H1 (cell line): ENCODE data around the gene SLC6A19. TPM values are rescaled to one million over a fixed set of nuclear protein-coding genes. Genes with fewer than 3 reads are reported as not detected.

Source experiments
- CTCF ChIA-PET: fragments of 300-600 bp; sonication (Branson Sonifier 250); formaldehyde crosslinking; loops from one replicate; lab custom pipeline; 2021; ENCODE audit not compliant: partially characterized antibody; lab: Charles Lee
- POLR2A ChIA-PET: fragments of 300-600 bp; sonication (Branson Sonifier 250); formaldehyde crosslinking; loops from one replicate; lab custom pipeline; 2021; ENCODE audit warnings: inconsistent platforms; ENCODE audit not compliant: partially characterized antibody; lab: Charles Lee
- DNase-seq, 2 experiments: peaks; one replicate each; pipeline versions ENCODE4 v3.0.0 to v3.0.0-alpha.2; 2010 to 2022; ENCODE audit warnings: low spot score in 2 of 2, low read depth in 1 of 2, mixed read lengths in 1 of 2
- FAIRE-seq: peaks from 2 replicates; lab custom pipeline; 2011; peaks lifted over from hg19 to GRCh38; lab: Jason Lieb, UNC
- H2AFZ ChIP-seq: 2 replicates; pipeline ENCODE4 v1.8.1; 2012; ENCODE audit warnings: low read length, inconsistent platforms
- H2AK5ac ChIP-seq: 2 replicates; pipeline ENCODE4 v1.6.1; 2013; ENCODE audit warnings: low read depth, low read length
- H2BK120ac ChIP-seq: replicated peaks from 2 replicates; pipeline ENCODE3; 2013; ENCODE audit warnings: low read depth, low read length, inconsistent platforms
- H2BK12ac ChIP-seq: 2 replicates; pipeline ENCODE4 v1.6.1; 2013; ENCODE audit warnings: low read depth, low read length
- H2BK15ac ChIP-seq: 2 replicates; pipeline ENCODE4 v1.6.1; 2013; ENCODE audit warnings: low read length
- H2BK20ac ChIP-seq: 2 replicates; pipeline ENCODE4 v1.6.1; 2013; ENCODE audit warnings: low read length
- H2BK5ac ChIP-seq: 2 replicates; pipeline ENCODE4 v1.6.1; 2013; ENCODE audit warnings: low read depth, low read length
- H3K14ac ChIP-seq: 2 replicates; pipeline ENCODE4 v1.6.1; 2013; ENCODE audit warnings: inconsistent platforms; ENCODE audit not compliant: insufficient read length
- H3K18ac ChIP-seq: 2 replicates; pipeline ENCODE4 v1.6.1; 2013; ENCODE audit warnings: low read length; ENCODE audit errors: extremely low read depth
- H3K23ac ChIP-seq: 2 replicates; pipeline ENCODE4 v1.6.1; 2013; ENCODE audit warnings: inconsistent platforms; ENCODE audit not compliant: insufficient read length
- H3K23me2 ChIP-seq: 2 replicates; pipeline ENCODE4 v1.6.1; 2013; ENCODE audit warnings: low read depth, low read length
- H3K27ac ChIP-seq: 2 replicates; pipeline ENCODE4 v1.6.1; 2011; ENCODE audit warnings: low read depth, low read length, inconsistent platforms
- H3K27me3 ChIP-seq, 4 experiments: replicated peaks in 1 of 4; 1 replicate in 1 of 4; 2 replicates in 3 of 4; pipeline versions ENCODE4 v1.6.1 to v1.8.1; 2011 to 2013; ENCODE audit warnings: low read length in 3 of 4, mild to moderate bottlenecking in 3 of 4, inconsistent platforms in 2 of 4, mixed read lengths in 2 of 4, moderate library complexity in 1 of 4; ENCODE audit not compliant: control insufficient read depth in 3 of 4, insufficient read depth in 3 of 4; ENCODE audit errors: extremely low read depth in 1 of 4
- H3K36me3 ChIP-seq, 4 experiments: 2 replicates each; pipeline versions ENCODE4 v1.6.1 to v1.8.1; 2011 to 2013; ENCODE audit warnings: mild to moderate bottlenecking in 4 of 4, low read length in 3 of 4, moderate library complexity in 2 of 4, control low read depth in 1 of 4, inconsistent platforms in 1 of 4; ENCODE audit not compliant: insufficient read depth in 4 of 4, control insufficient read depth in 2 of 4
- H3K4ac ChIP-seq: replicated peaks from 2 replicates; pipeline ENCODE3; 2013; ENCODE audit warnings: low read length, low read depth, mixed read lengths, inconsistent platforms; ENCODE audit not compliant: insufficient read length
- H3K4me1 ChIP-seq, 4 experiments: replicated peaks in 1 of 4; 1 replicate in 1 of 4; 2 replicates in 3 of 4; pipeline versions ENCODE4 v1.6.1 to v1.8.1; 2011 to 2013; ENCODE audit warnings: low read length in 3 of 4, inconsistent platforms in 2 of 4, mixed read lengths in 1 of 4; ENCODE audit not compliant: insufficient read depth in 4 of 4, control insufficient read depth in 3 of 4
- H3K4me2 ChIP-seq, 2 experiments: 2 replicates each; pipeline versions ENCODE4 v1.6.1 to v1.8.1; 2011 to 2013; ENCODE audit warnings: low read depth in 2 of 2, low read length in 2 of 2, control low read depth in 1 of 2, inconsistent platforms in 1 of 2, mild to moderate bottlenecking in 1 of 2; ENCODE audit not compliant: insufficient read depth in 1 of 2
- H3K4me3 ChIP-seq, 4 experiments: fragments of 200-600, 300-600 bp in 1 of 4; sonication (generic), shearing (Covaris generic), sonication (Bioruptor Twin) in 1 of 4; 2 replicates each; pipeline versions ENCODE4 v1.5.1 to v1.8.1; 2011 to 2016; ENCODE audit warnings: low read length in 4 of 4, low read depth in 3 of 4, control low read depth in 2 of 4, inconsistent platforms in 2 of 4, mild to moderate bottlenecking in 2 of 4, mixed read lengths in 1 of 4, moderate library complexity in 1 of 4; ENCODE audit not compliant: insufficient read depth in 2 of 4; ENCODE audit errors: extremely low read depth in 1 of 4
- H3K56ac ChIP-seq: replicated peaks from 2 replicates; pipeline ENCODE3; 2013; ENCODE audit warnings: low read depth, mild to moderate bottlenecking, mixed read lengths, low read length, inconsistent platforms; ENCODE audit not compliant: insufficient read length
- H3K79me1 ChIP-seq: 2 replicates; pipeline ENCODE4 v1.6.1; 2013; ENCODE audit warnings: low read depth, low read length, control low read depth
- H3K79me2 ChIP-seq, 2 experiments: 2 replicates each; pipeline versions ENCODE4 v1.6.1 to v1.8.1; 2012 to 2013; ENCODE audit warnings: low read length in 2 of 2, mild to moderate bottlenecking in 2 of 2, inconsistent platforms in 1 of 2; ENCODE audit not compliant: insufficient read depth in 2 of 2, control insufficient read depth in 1 of 2
- H3K9ac ChIP-seq, 4 experiments: replicated peaks in 1 of 4; 1 replicate in 1 of 4; 2 replicates in 3 of 4; pipeline versions ENCODE4 v1.6.1 to v1.8.1; 2011 to 2013; ENCODE audit warnings: low read depth in 3 of 4, low read length in 3 of 4, control low read depth in 2 of 4, mild to moderate bottlenecking in 2 of 4, moderate library complexity in 2 of 4, inconsistent platforms in 1 of 4; ENCODE audit errors: extremely low read depth in 1 of 4
- H3K9me3 ChIP-seq, 2 experiments: 2 replicates each; pipeline versions ENCODE4 v1.6.1 to v1.8.1; 2012 to 2013; ENCODE audit warnings: mild to moderate bottlenecking in 2 of 2, moderate library complexity in 2 of 2, control low read depth in 1 of 2, inconsistent platforms in 1 of 2, low read depth in 1 of 2, low read length in 1 of 2, mixed read lengths in 1 of 2; ENCODE audit not compliant: insufficient read depth in 2 of 2
- H4K20me1 ChIP-seq, 2 experiments: replicated peaks in 1 of 2; 2 replicates each; pipeline versions ENCODE3 to v1.8.1; 2011 to 2013; ENCODE audit warnings: inconsistent platforms in 2 of 2, low read length in 2 of 2, mild to moderate bottlenecking in 1 of 2; ENCODE audit not compliant: insufficient read depth in 2 of 2, control insufficient read depth in 1 of 2
- H4K5ac ChIP-seq: 2 replicates; pipeline ENCODE4 v1.6.1; 2013; ENCODE audit warnings: low read length, low read depth, mixed read lengths, inconsistent platforms; ENCODE audit not compliant: insufficient read length
- H4K8ac ChIP-seq: 2 replicates; pipeline ENCODE4 v1.8.0; 2013; ENCODE audit warnings: mild to moderate bottlenecking, moderate library complexity, low read length, inconsistent platforms; ENCODE audit not compliant: insufficient read depth; ENCODE audit errors: extremely low read depth
- H4K91ac ChIP-seq: replicated peaks from 2 replicates; pipeline ENCODE3; 2013; ENCODE audit warnings: low read length, mixed read lengths, inconsistent platforms; ENCODE audit not compliant: insufficient read length
- ASH2L ChIP-seq: fragments of 200-600, 300-600 bp; sonication (generic); IDR thresholded peaks from one replicate; pipeline ENCODE4 v1.7.1; 2017; ENCODE audit warnings: low read length
- KDM1A ChIP-seq: fragments of 200-600, 300-600 bp; sonication (generic); IDR thresholded peaks from 2 replicates; pipeline ENCODE4 v1.7.1; 2016; ENCODE audit warnings: mild to moderate bottlenecking, low read length, borderline replicate concordance
- MAFK ChIP-seq: IDR thresholded peaks from 2 replicates; pipeline ENCODE4 v1.6.1; 2012; ENCODE audit warnings: low read depth, mild to moderate bottlenecking, improper control_type of control experiment, low read length
- POLR2A ChIP-seq, 2 experiments: IDR thresholded peaks; 1 replicate in 1 of 2; 2 replicates in 1 of 2; pipeline ENCODE4 v1.6.1; 2011; ENCODE audit warnings: low read depth in 2 of 2, low read length in 2 of 2, mild to moderate bottlenecking in 2 of 2; ENCODE audit errors: control extremely low read depth in 1 of 2
- SIRT6 ChIP-seq: IDR thresholded peaks from one replicate; pipeline ENCODE4 v1.7.1; 2012; ENCODE audit warnings: low read length, inconsistent platforms
- SP1 ChIP-seq: IDR thresholded peaks from 2 replicates; pipeline ENCODE4 v1.6.1; 2011; ENCODE audit warnings: low read depth, low read length
- WGBS, 2 experiments: shearing (Covaris generic) in 1 of 2; methylation state at CpG; one replicate each; pipeline versions ENCODE4 v1.1.6 to v1.1.7; 2013 to 2015; ENCODE audit warnings: low lambda C conversion rate in 2 of 2, mixed read lengths in 2 of 2, inconsistent platforms in 1 of 2, low coverage in 1 of 2, missing lambda C conversion rate in 1 of 2; ENCODE audit not compliant: insufficient replicate concordance in 2 of 2, insufficient coverage in 1 of 2, insufficient read length in 1 of 2; ENCODE audit errors: extremely low coverage in 1 of 2, missing lambda C conversion rate in 1 of 2; 5-methylcytosine and 5-hydroxymethylcytosine counted together
- polyA plus RNA-seq, 7 experiments: library from polyadenylated mRNA; depleted of rRNA in 3 of 7; stranded (reverse) in 5 of 7; unstranded in 2 of 7; fragments of >200 nt in 5 of 7; fragments of 200-250 nt in 2 of 7; gene quantifications; 1 replicate in 5 of 7; 2 replicates in 1 of 7; 4 replicates in 1 of 7; pipeline versions ENCODE4 v1.2.1 to v1.2.3, GENCODE V29; 2011 to 2013; ENCODE audit warnings: missing spikeins in 2 of 7, mixed read lengths in 2 of 7
- total RNA-seq: library from RNA; stranded (reverse); fragmentation: NEBNext Ultra II Directional; extraction: Animal tissue kit (Norgen Biotek cat#: 25700); gene quantifications from 2 replicates; pipeline ENCODE4 v1.2.1, GENCODE V29; 2021

The SLC6A19 gene
- total and polyA plus RNA-seq, 2 of the 8 experiments (the other 6 are each of a cell fraction or from before 2014, with no cell fraction given) = 0.02 TPM; not detected in 1

- no peak overlapping the region for H3K14ac ChIP-seq
- H2BK120ac ChIP-seq = no peak overlapping the region
- CTCF ChIA-PET = interaction anchor here (0.7 to 1.3 kb wide), 3 partner anchors 8 to 47 kb away, joined by 3 to 4 read pairs (median 3); no protein-coding TSS in a partner anchor
- H3K23me2 ChIP-seq = peaks cover 6% of the 10 kb centered on the region; the same call in 1 of the 2 replicates
- peaks cover 0 to 4% of the 10 kb centered on the region in 2 experiments; a peak in 1 of 4 replicates for H3K9me3 ChIP-seq
- no peak for TF ChIP-seq KDM1A
- no peak for TF ChIP-seq POLR2A (IDR thresholded peaks at IDR 0.05; ENCODE audit: control extremely low read depth in 1 of 2, low read depth in 2 of 2, low read length in 2 of 2)
- TF ChIP-seq SIRT6 = no peak
- no peak for TF ChIP-seq SP1
- no peak for TF ChIP-seq ASH2L
- no peak for TF ChIP-seq MAFK
- H3K56ac ChIP-seq = no peak overlapping the region
- H3K36me3 ChIP-seq = no peaks in the 10 kb centered on the region
- DNase-seq (no peak), FAIRE-seq (no peak)
- H2BK12ac ChIP-seq = no peak overlapping the region
- H3K27ac ChIP-seq = no peak overlapping the region
- POLR2A ChIA-PET = no interaction called here
- no peak overlapping the region for H3K9ac ChIP-seq
- peaks cover 0 to 3% of the 10 kb centered on the region in 2 experiments for H4K20me1 ChIP-seq
- H3K4me1 ChIP-seq = peaks cover 0 to 2% (median 0%) of the 10 kb centered on the region in 4 experiments; a peak in 2 of 7 replicates
- no peak overlapping the region for H2BK5ac ChIP-seq
- H2BK20ac ChIP-seq = no peak overlapping the region
- no peak overlapping the region for H4K91ac ChIP-seq
- no peaks in the 10 kb centered on the region; a peak in 1 of 7 replicates for H3K27me3 ChIP-seq
- H3K23ac ChIP-seq = no peak overlapping the region
- no peak overlapping the region for H2AFZ ChIP-seq
- no peak overlapping the region for H3K18ac ChIP-seq
- 0 out of 2 replicates have a peak overlapping the region, but pooled peaks have one; percentile 5 for H2BK15ac ChIP-seq
- H4K8ac ChIP-seq = no peak overlapping the region
- WGBS, 2 experiments = 92% methylated on average over 16 of the region's 19 CpGs; no CpG with 5 or more reads in 1 of the 2 experiments
- H2AK5ac ChIP-seq = no peak overlapping the region
- H3K4ac ChIP-seq = no peak overlapping the region
- H3K79me2 ChIP-seq = no peaks in the 10 kb centered on the region
- no peak overlapping the region for H3K4me2 ChIP-seq
- H3K79me1 ChIP-seq = no peaks in the 10 kb centered on the region
- H3K4me3 ChIP-seq = no peak overlapping the region
- no peak overlapping the region for H4K5ac ChIP-seq
Observed at GRCh38 chr5:1220831-1221230, 19.4 kb downstream of the SLC6A19 start.
